K562 (cell line): ENCODE measurements around the gene ATP5ME. TPM values are rescaled to one million over a fixed set of nuclear protein-coding genes. Genes with fewer than 3 reads are reported as not detected.
A peak's percentile ranks its signal among the peaks of the same experiment; 100 is the strongest.

Source experiments
- BRD4 ChIP-seq: fragments of 200-600 bp; sonication (generic); IDR thresholded peaks from 2 replicates; pipeline ENCODE4 v1.6.1; 2017; ENCODE audit warnings: inconsistent platforms
- CCNT2 ChIP-seq: IDR thresholded peaks from 2 replicates; pipeline ENCODE4 v1.6.1; 2011; ENCODE audit warnings: borderline replicate concordance, low read depth, mild to moderate bottlenecking, moderate library complexity, mixed read lengths, low read length; ENCODE audit not compliant: insufficient read length; ENCODE audit errors: extremely low read depth
- LEF1 ChIP-seq: fragments of 450-650 bp; IDR thresholded peaks from 2 replicates; pipeline ENCODE4 v1.6.1; 2016; ENCODE audit warnings: mild to moderate bottlenecking
- NR2C1 ChIP-seq, 2 experiments: fragments of 450-650 bp; IDR thresholded peaks; 2 replicates each; pipeline ENCODE4 v1.6.1; 2017; ENCODE audit warnings: mild to moderate bottlenecking in 2 of 2, antibody characterized with exemption in 1 of 2, inconsistent platforms in 1 of 2, missing compliant biosample characterization in 1 of 2, missing genetic modification characterization in 1 of 2
- NRF1 ChIP-seq, 2 experiments: fragments of 450-650 bp; IDR thresholded peaks in 1 of 2; conservative IDR thresholded peaks in 1 of 2; 2 replicates each; pipeline ENCODE4 v1.6.1; 2014; ENCODE audit warnings: mild to moderate bottlenecking in 2 of 2
- RBM14 ChIP-seq: fragments of 200-400 bp; formaldehyde crosslinking; IDR thresholded peaks from 2 replicates; pipeline ENCODE4 v1.6.1; 2018; ENCODE audit warnings: low read depth, mild to moderate bottlenecking, low read length, moderate library complexity, borderline replicate concordance; ENCODE audit not compliant: insufficient read depth
- SMAD3 ChIP-seq: fragments of 450-650 bp; formaldehyde crosslinking; conservative IDR thresholded peaks from 2 replicates; pipeline ENCODE4 v1.4.0; 2020; ENCODE audit warnings: mild to moderate bottlenecking
- STAT6 ChIP-seq: sonication (generic); formaldehyde crosslinking; IDR thresholded peaks from 2 replicates; pipeline ENCODE4 v1.8.1; 2023; ENCODE audit warnings: mild to moderate bottlenecking, missing genetic modification reagents
- ZBTB40 ChIP-seq, 2 experiments: fragments of 450-650 bp in 1 of 2; sonication (generic) in 1 of 2; formaldehyde crosslinking in 1 of 2; IDR thresholded peaks; 2 replicates each; pipeline versions ENCODE4 v1.7.1 to v1.9.0; 2016 to 2022; ENCODE audit warnings: inconsistent platforms in 1 of 2, mild to moderate bottlenecking in 1 of 2, missing genetic modification reagents in 1 of 2
- ZKSCAN3 ChIP-seq: fragments of 250-450 bp; sonication (Bioruptor Pico); IDR thresholded peaks from 2 replicates; pipeline ENCODE4 v1.4.0; 2020
- ZNF740 ChIP-seq, 3 experiments: fragments of 200-800 bp in 1 of 3; sonication (Bioruptor generic) in 1 of 3; sonication (generic) in 1 of 3; formaldehyde crosslinking in 1 of 3; IDR thresholded peaks; 2 replicates each; pipeline versions ENCODE4 v1.6.1 to v1.8.0; 2016 to 2022; ENCODE audit warnings: mild to moderate bottlenecking in 2 of 3, missing compliant biosample characterization in 2 of 3, missing genetic modification characterization in 2 of 3, missing genetic modification reagents in 1 of 3
- polyA plus RNA-seq, 8 experiments: library from polyadenylated mRNA; depleted of rRNA in 4 of 8; stranded (reverse) in 5 of 8; unstranded in 3 of 8; fragments of >200 nt; fragmentation: Nextera tagmentation in 2 of 8; fragmentation: Illumina TruSeq in 1 of 8; extraction: Ambion mirVana in 2 of 8; extraction: Trizol in 1 of 8; gene quantifications; 2 replicates each; pipeline versions ENCODE4 v1.2.1 to v1.2.3, GENCODE V29; 2011 to 2014; ENCODE audit warnings: inconsistent platforms in 1 of 8, missing spikeins in 1 of 8
- total RNA-seq, 7 experiments: library from RNA; depleted of rRNA in 6 of 7; stranded (reverse); fragments of >200 nt in 6 of 7; fragmentation: Illumina TruSeq in 2 of 7; extraction: Trizol in 2 of 7; gene quantifications; 2 replicates each; pipeline versions ENCODE4 v1.2.1 to v1.2.3, GENCODE V29; 2011 to 2021; ENCODE audit warnings: low replicate concordance in 1 of 7

Gene ATP5ME
- total and polyA plus RNA-seq, 9 of the 15 experiments (the other 6 are each of a cell fraction or from before 2014, with no cell fraction given) = 509 to 2,480 (median 887) TPM

- TF ChIP-seq ZKSCAN3 (CRISPR knock-in tag) (no peak), ZBTB40 (IDR thresholded peaks at IDR 0.05) (peak; percentile 91), ZBTB40 (CRISPR knock-in tag; IDR thresholded peaks at IDR 0.05) (no peak), NR2C1 (IDR thresholded peaks at IDR 0.05) (peak; percentile 98), NR2C1 (tag; IDR thresholded peaks at IDR 0.05) (peak; percentile 99), BRD4 (no peak), SMAD3 (no peak), ZNF740 (CRISPR knock-in tag; IDR thresholded peaks at IDR 0.05) (peak; percentile 99), ZNF740 (tag; IDR thresholded peaks at IDR 0.05) (peak in 1 of 2 experiments; percentile 78; a peak in 2 of 4 replicates), NRF1 (conservative IDR thresholded peaks at IDR 0.05 in 1 of 2, IDR thresholded peaks at IDR 0.05 in 1 of 2) (peak; percentile 99), RBM14 (no peak), STAT6 (CRISPR knock-in tag) (peak; percentile 71; the same call in 1 of the 2 replicates), LEF1 (no peak), CCNT2 (peak; percentile 86)
Observed at GRCh38 chr4:674172-675035, at the start of gene ATP5ME, which contains the start of gene MYL5 (continued).
